NCI-H1436 treated with DMSO at 0.1 percent for 48 hours (cell line): ENCODE results near the gene LRRN2.
"Not testable (repeated sequence)": the region's sequence is repeated elsewhere in the genome, so short reads cannot be mapped to it uniquely, and the experiment has no call there.

Experiments used
- DNase-seq: peaks from one replicate; lab custom pipeline; 2025; lab: John Stamatoyannopoulos, UW

Gene LRRN2

DNA sequence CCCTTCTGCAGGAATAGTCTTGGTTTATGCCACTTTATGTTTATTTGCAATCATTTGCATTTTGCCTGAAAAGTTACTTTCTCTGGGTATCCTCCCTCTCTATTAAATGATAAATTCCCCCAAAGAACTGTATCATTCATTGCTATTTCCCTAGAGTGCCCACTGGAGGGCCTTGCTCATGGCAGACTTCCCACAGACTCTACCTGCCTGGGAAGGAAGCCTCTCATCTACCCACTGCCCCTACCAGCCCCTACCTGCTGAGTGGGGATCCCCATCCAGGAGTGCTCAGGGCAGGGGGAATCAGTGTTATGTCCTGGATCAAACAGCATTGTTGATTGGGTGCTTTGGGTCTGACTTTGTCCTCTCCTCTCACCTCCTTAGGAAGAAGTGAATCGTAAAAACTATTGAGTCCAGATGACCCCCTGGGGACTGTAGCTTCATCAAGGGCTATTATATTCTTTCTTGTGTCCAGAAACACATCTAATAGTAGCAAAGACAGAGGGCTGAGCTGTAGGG, 6.8 kb upstream of the LRRN2 start:
- DNase-seq, result no peak

GRCh38 chr1:204691328-204691730, 5.8 kb upstream of the LRRN2 start:
- not testable (repeated sequence) for DNase-seq

DNA sequence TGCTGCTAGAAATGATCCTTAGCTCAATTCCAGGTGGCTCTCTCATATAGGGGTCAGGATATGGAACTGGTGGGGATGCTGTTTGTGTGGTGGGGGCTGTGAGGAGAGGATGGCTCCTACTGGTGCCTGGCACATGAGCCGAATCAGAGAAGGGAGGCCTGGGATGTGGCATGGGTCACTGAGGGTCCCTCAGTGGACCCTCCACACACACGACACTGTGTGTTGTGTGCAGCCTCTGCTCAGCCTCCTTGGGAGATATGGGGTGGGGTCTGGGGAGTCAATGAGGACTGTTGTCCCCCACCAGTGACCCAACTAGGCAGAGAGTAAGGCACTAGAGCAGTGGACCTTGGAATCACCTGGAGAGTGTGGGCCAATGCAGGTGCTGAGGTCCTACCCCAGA, 3.2 kb upstream of the LRRN2 start:
- no peak for DNase-seq

- no peak for DNase-seq
These were observed 2.5 kb upstream of the LRRN2 start for GRCh38 chr1:204688007-204688406.

- DNase-seq, result no peak
These were observed 835 bp downstream of the LRRN2 start for GRCh38 chr1:204684571-204685235.

DNA sequence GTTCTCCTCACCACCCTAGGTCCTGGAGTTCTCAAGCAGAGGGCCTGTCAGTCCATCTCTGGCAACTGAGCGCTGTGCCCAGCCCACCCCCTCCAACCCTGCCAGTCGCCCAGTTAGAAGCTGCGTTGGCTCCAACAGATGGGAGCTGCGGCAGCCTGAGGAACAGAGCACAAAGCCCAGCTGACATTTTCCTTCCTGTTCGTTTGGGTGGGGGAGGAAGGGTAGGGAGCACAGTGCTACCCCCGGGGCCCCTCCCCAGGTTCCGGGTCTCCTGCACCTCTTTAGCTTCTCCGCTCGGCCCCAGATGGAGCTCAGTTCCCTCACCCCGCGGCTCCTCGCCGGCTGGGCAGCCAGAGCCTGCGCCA, 1.4 kb downstream of the LRRN2 start:
- DNase-seq, result no peak

GRCh38 chr1:204683284-204684205, 2.0 kb downstream of the LRRN2 start:
- no peak for DNase-seq

- DNase-seq, result no peak
These were observed 5.1 kb downstream of the LRRN2 start for GRCh38 chr1:204680461-204680860.

- DNase-seq, result peak; percentile 59
These were observed 5.5 kb downstream of the LRRN2 start for GRCh38 chr1:204680051-204680450.

DNA sequence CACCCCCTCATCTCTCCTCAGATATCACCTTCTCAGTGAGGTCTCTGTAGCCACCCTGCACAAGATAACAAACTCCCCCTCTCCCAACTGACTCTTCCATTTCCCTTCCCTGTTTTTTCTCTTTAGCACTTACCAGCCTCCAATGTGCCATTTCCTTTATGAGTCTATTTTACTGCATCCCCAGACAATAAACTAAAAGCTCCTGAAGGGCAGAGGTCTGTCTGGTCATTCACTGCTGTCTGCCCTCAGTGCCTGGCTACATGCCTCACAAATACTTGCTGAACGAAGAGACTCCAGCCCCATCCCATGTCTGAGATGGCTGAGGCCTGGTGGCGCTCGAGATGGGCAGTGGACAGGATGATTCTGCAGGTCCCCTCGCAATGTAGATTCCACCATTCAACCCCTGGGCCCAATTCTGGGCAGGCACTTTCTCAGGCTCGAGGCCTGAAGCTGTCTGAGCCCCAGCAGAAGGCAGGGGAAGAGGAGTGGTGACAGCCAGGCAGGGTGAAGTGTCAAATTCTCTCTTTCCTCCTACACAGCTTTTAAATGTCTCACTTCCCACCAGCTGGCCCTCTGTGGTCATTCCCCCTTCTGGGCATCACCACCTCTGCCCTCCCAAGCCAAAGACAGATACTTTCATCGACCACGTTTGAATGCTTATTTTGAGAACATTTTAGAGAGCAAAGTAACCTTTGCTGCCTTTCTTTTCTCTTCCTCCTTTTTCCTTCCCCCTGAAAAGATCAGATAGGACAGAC, 6.6 kb downstream of the LRRN2 start:
- DNase-seq, result no peak

DNA sequence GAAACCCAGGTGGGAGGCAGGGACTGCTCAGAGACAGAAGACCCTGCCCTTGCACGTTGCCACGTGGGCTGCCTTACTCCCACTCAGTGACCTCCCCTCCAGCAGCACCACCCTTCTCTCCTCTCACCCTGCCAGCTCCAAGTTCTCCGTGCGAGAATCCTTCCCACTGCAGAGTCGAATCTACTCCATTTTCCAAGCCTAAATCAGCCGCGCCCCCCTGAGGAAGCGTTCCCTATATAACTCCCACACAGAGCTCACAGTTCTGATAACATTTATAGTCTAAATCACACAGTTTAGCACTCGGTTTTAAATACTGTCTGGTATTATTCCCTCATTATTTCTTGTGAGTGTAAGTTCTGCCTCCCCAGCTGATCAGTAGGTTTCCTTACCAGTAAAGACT, 7.7 kb downstream of the LRRN2 start:
- no peak for DNase-seq

DNA sequence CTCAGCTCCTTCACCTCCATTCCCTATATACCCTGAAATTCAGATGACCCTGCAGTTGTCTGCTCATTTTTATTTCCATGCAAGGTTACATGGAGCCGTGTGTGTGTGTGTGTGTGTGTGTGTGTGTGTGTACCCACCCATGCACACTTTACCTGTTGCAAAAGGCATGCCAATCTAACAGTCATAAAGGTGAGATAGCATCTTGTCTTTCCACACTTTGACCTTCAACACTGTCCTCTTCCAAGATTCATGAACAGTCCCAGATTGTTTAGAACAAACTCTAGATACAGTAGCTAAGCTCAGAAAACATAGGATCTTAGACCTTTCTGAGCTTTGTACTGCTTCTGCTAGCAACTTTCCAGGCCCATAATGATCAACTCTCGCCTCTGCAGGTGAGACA, 9.5 kb downstream of the LRRN2 start:
- DNase-seq, result no peak

- DNase-seq, result peak; percentile 68
These were observed 11.5 kb downstream of the LRRN2 start for GRCh38 chr1:204673909-204674649.

GRCh38 chr1:204673209-204673608, 12.3 kb downstream of the LRRN2 start:
- no peak for DNase-seq

- DNase-seq, result no peak
These were observed 12.9 kb downstream of the LRRN2 start for GRCh38 chr1:204672482-204673121.

GRCh38 chr1:204672069-204672468, 13.5 kb downstream of the LRRN2 start:
- no peak for DNase-seq

GRCh38 chr1:204670152-204670927, 15.2 kb downstream of the LRRN2 start:
- DNase-seq, result no peak

- no peak for DNase-seq
These were observed 16.0 kb downstream of the LRRN2 start for GRCh38 chr1:204669579-204669978.

DNA sequence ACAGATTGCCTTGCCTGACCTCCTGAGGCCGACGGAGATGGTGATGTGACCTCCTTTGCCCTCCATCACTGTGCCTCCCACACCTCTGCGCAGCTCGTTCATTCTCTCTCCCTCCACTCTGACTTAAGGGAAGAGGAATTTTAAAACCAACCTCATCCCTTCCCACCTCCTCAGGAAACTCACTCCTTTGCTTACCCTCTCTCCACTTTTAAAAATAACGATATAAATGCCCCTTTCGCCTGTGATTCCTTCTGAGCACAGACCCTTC, 21.2 kb downstream of the LRRN2 start:
- no peak for DNase-seq

DNA sequence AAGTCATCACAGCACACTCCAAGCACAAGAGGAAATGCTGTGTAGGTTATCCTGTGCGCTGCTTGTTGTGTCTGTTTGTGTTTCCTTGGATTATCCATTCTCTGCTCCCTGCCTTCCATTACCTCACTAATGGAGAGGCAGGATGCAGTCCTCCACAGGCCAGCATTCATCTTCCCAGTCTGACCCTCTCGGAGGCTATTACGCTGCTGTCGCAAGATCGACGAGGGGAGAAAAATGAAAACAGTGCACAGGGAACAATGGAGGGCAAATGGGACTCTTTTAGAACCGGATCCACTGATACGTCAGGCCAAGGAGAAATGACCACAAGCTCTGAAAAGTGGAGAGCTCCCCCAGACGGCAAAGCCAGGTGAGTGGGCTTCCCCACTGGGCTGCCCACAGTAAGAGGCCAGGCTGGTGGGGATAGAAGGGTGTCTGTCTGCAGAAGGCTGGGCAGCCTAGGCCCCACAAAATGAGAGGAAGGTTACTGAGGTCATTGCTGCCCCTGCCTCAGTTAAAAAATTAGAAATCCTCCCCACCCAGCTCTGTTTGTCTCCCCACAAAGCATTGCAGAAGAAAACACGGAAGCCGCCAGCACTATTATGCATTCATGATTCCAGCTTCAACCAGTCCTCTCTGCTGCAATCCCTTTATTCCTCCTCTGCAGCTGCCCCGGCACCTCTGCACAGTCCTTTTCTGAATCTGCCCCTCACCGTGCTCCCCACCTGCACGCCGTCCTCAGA, 21.7 kb downstream of the LRRN2 start:
- no peak for DNase-seq
